Measurements from ENCODE around the gene KIFC1. TPM values are rescaled to one million over a fixed set of nuclear protein-coding genes. Genes with fewer than 3 reads are reported as not detected.

KIFC1 gene
- total and polyA plus RNA-seq, 2 of the 4 experiments (the other 2 are of a cell fraction): 33.9 to 40.6 TPM

DNA sequence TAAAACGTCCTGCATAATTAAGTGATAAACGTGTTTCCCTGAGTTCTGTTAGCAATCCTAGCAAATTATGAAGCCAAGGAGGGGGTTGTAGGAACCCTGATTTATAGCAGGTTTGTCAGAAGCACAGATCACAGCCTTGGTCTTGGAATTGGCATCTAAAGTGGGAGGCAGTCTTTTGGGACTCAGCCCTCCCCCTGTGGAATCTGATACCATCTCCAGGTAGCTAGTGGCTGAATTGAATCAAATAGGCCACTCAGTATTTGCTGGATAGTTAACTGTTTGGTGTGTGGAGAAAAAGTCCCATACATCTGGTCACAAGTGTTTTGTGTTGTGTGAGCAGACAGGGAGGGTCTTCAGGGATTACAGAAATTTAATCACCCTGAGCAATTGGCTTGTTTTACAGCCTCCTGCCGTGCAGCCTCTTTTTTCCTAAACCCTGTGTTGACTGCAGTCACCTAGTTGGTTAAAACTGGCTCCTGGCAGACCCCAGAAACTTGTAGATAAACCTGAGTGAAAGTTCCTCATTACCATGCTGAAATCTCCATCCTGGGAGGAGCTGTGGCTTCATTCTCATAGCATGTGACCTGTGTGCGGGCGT, 19.0 kb upstream of the KIFC1 start:
- no peak overlapping the region for H3K4me2 ChIP-seq (ENCODE audit: low read depth, low read length)
- no peak overlapping the region for H2AK5ac ChIP-seq (ENCODE audit: low read depth, low read length)
- no peak overlapping the region for H2AK9ac ChIP-seq (replicated peaks; ENCODE audit: low read depth, low read length, poor library complexity)
- H3K4me1 ChIP-seq (ENCODE audit: control insufficient read depth, insufficient read depth, low read length): no peaks in the 10 kb centered on the region
- no peak overlapping the region for H3K9ac ChIP-seq (ENCODE audit: low read depth, low read length)
- no peak overlapping the region; the same call in 1 of the 2 replicates for H3K23ac ChIP-seq (ENCODE audit: low read depth, low read length)
- ATAC-seq (ENCODE audit: low read depth) (no peak), DNase-seq (no peak)
- H4K5ac ChIP-seq (ENCODE audit: low read depth, low read length): no peak overlapping the region
- H3K36me3 ChIP-seq (ENCODE audit: control insufficient read depth, insufficient read depth, low read length): no peaks in the 10 kb centered on the region
- no peaks in the 10 kb centered on the region for H3K9me1 ChIP-seq (ENCODE audit: insufficient read depth, low read length)
- H3K27me3 ChIP-seq (ENCODE audit: control insufficient read depth, insufficient read depth, low read length): peaks cover 2% of the 10 kb centered on the region; the same call in 1 of the 2 replicates
- TF ChIP-seq FOS (IDR thresholded peaks at IDR 0.05; ENCODE audit: low read depth, low read length) (no peak), CHD1 (IDR thresholded peaks at IDR 0.05; ENCODE audit: low read depth, low read length) (no peak), MXI1 (IDR thresholded peaks at IDR 0.05; ENCODE audit: borderline replicate concordance, low read depth, low read length) (no peak), CEBPB (IDR thresholded peaks at IDR 0.05; ENCODE audit: low read depth, low read length) (no peak), BHLHE40 (IDR thresholded peaks at IDR 0.05; ENCODE audit: low read depth, low read length) (no peak), RFX5 (IDR thresholded peaks at IDR 0.05; ENCODE audit: low read depth, low read length) (no peak), MAZ (IDR thresholded peaks at IDR 0.05; ENCODE audit: borderline replicate concordance, low read depth, low read length) (no peak), NFE2L2 (IDR thresholded peaks at IDR 0.05; ENCODE audit: low read depth, low read length) (no peak), SMC3 (IDR thresholded peaks at IDR 0.05; ENCODE audit: low read depth, low read length) (no peak), CTCF (conservative IDR thresholded peaks at IDR 0.05; ENCODE audit: low read depth, low read length) (no peak), RAD21 (IDR thresholded peaks at IDR 0.05; ENCODE audit: low read length) (no peak)
- TF ChIP-seq, protein P1, sequence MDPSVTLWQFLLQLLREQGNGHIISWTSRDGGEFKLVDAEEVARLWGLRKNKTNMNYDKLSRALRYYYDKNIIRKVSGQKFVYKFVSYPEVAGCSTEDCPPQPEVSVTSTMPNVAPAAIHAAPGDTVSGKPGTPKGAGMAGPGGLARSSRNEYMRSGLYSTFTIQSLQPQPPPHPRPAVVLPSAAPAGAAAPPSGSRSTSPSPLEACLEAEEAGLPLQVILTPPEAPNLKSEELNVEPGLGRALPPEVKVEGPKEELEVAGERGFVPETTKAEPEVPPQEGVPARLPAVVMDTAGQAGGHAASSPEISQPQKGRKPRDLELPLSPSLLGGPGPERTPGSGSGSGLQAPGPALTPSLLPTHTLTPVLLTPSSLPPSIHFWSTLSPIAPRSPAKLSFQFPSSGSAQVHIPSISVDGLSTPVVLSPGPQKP (IDR thresholded peaks at IDR 0.05; ENCODE audit: borderline replicate concordance, low read depth, low read length): no peak
- TF ChIP-seq, protein P2, sequence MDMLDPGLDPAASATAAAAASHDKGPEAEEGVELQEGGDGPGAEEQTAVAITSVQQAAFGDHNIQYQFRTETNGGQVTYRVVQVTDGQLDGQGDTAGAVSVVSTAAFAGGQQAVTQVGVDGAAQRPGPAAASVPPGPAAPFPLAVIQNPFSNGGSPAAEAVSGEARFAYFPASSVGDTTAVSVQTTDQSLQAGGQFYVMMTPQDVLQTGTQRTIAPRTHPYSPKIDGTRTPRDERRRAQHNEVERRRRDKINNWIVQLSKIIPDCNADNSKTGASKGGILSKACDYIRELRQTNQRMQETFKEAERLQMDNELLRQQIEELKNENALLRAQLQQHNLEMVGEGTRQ (IDR thresholded peaks at IDR 0.05; ENCODE audit: low read depth, low read length): no peak
- no peak overlapping the region for H3K14ac ChIP-seq (replicated peaks; ENCODE audit: low read depth, low read length)
- BruUV-seq (replicated peaks): no TSS peak
- CTCF ChIA-PET: no interaction called here
- H4K91ac ChIP-seq (ENCODE audit: insufficient read depth, low read depth, low read length): no peak overlapping the region
- dilution Hi-C loops (cut with HindIII; ENCODE audit: low sequenced_read_pairs, unreplicated experiment) (no loop called here), intact Hi-C loops (cut with micrococcal nuclease) (no loop called here), in situ Hi-C loops (cut with MboI; ENCODE audit: low sequenced_read_pairs) (no loop called here)
- no peak overlapping the region for H3K27ac ChIP-seq (ENCODE audit: insufficient read depth, low read length)
- no peak overlapping the region for H2BK15ac ChIP-seq (ENCODE audit: low read depth, low read length)
- no peak overlapping the region for H4K8ac ChIP-seq (ENCODE audit: low read depth in 2 of 2, low read length in 2 of 2)
- no peaks in the 10 kb centered on the region for H3K79me1 ChIP-seq (ENCODE audit: low read depth in 1 of 2, low read length in 2 of 2)
- H2BK5ac ChIP-seq (ENCODE audit: low read depth, low read length, poor library complexity, severe bottlenecking): no peak overlapping the region
- H2AFZ ChIP-seq (replicated peaks; ENCODE audit: low read length, poor library complexity): no peak overlapping the region
- H3K56ac ChIP-seq (ENCODE audit: extremely low read depth, insufficient read depth, low read length): no peak overlapping the region
- no peak overlapping the region for H3K4me3 ChIP-seq (ENCODE audit: insufficient read depth, low read depth, low read length)
- H3K18ac ChIP-seq (ENCODE audit: low read depth, low read length): no peak overlapping the region
- H3K9me3 ChIP-seq (ENCODE audit: control insufficient read depth, insufficient read depth, low read length): no peaks in the 10 kb centered on the region
- H2BK120ac ChIP-seq (ENCODE audit: low read depth, low read length): no peak overlapping the region
- POLR2A ChIA-PET (ENCODE audit: unreplicated experiment): no interaction called here
- no peaks in the 10 kb centered on the region for H4K20me1 ChIP-seq (ENCODE audit: insufficient read depth, low read length)
- no peak overlapping the region for H3K4ac ChIP-seq (ENCODE audit: low read depth, low read length)
- no CpG with 5 or more reads among the region's 5 CpGs for WGBS, 2 experiments (ENCODE audit: extremely low coverage in 2 of 2, insufficient read length in 1 of 2)
- H2BK20ac ChIP-seq (ENCODE audit: low read depth, low read length): no peak overlapping the region
